ENCODE results near the gene CFAP69. TPM values are rescaled to one million over a fixed set of nuclear protein-coding genes. Genes with fewer than 3 reads are reported as not detected.

CFAP69 gene
- total RNA-seq, 1 experiment from 2014 or later = 4.1 TPM

DNA sequence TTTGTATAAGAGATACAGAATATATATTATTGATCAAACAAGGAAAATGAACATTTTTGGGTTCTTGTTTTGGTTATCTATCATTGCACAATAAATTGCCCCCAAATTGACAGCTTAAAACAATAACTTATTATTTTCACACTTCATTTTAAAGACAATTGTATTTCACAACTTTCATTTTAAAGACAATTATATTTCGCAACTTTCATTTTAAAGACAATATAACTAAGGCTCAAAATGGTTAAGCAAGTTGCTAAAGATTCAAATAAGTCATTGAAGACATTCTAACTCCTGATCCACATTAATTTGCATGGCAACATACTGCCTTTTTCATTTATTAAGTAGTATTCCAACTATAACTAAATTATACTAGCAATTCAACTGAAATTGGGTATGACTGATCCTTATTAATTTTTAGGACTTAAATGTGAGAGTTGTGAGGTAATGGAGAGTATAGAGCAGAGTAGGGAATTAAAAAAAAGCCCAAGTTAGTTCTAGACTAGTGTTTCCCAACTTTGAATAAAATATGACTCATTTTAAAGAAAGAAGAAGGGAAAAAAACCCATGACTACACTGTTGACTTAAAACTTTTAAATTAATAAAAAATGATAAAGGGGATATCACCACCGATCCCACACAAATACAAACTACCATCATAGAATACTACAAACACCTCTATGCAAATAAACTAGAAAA lies 43.3 kb upstream of the CFAP69 start:
- BruUV-seq (replicated peaks) = no TSS peak
- Histone ChIP-seq H3K9me2 (ENCODE audit: insufficient read depth) (no peaks in the 10 kb centered on the region), H3K9ac (ENCODE audit: low read length) (no peak overlapping the region), H3K4me1 (ENCODE audit: control insufficient read depth in 1 of 2, insufficient read depth in 2 of 2, low read length in 2 of 2) (no peaks in the 10 kb centered on the region), H3K4me3 (replicated peaks in 1 of 2; ENCODE audit: low read depth in 1 of 2, low read length in 2 of 2) (no peak overlapping the region), H2AFZ (ENCODE audit: low read depth, low read length, poor library complexity, severe bottlenecking) (no peak overlapping the region), H3K27me3 (ENCODE audit: insufficient read depth, low read length) (no peaks in the 10 kb centered on the region), H3K4me2 (ENCODE audit: low read length) (no peak overlapping the region), H3K27ac (ENCODE audit: low read depth, low read length) (no peak overlapping the region), H3K79me2 (ENCODE audit: insufficient read depth, low read length) (no peaks in the 10 kb centered on the region), H3K36me3 (ENCODE audit: control insufficient read depth in 1 of 2, insufficient read depth in 2 of 2, low read length in 2 of 2) (no peaks in the 10 kb centered on the region), H4K20me1 (ENCODE audit: insufficient read depth) (no peaks in the 10 kb centered on the region), H3K9me3 (ENCODE audit: control insufficient read depth in 1 of 2, insufficient read depth in 1 of 2, low read depth in 1 of 2, low read length in 2 of 2) (no peaks in the 10 kb centered on the region)
- intact Hi-C loops (cut with micrococcal nuclease) = no loop called here
- ATAC-seq (no peak), DNase-seq (ENCODE audit: low read depth, low spot score) (no peak)
- CTCF ChIA-PET = no interaction called here
- POLR2A ChIA-PET = no interaction called here
- TF ChIP-seq SRF (IDR thresholded peaks at IDR 0.05; ENCODE audit: low read depth) (no peak), EZH2phosphoT487 (IDR thresholded peaks at IDR 0.05; ENCODE audit: borderline replicate concordance) (no peak), EGR1 (IDR thresholded peaks at IDR 0.05; ENCODE audit: low read depth) (no peak), EZH2 (IDR thresholded peaks at IDR 0.05) (no peak), FOSL1 (IDR thresholded peaks at IDR 0.05; ENCODE audit: low read depth) (no peak), ELF1 (IDR thresholded peaks at IDR 0.05; ENCODE audit: borderline replicate concordance, low read depth) (no peak), SP1 (IDR thresholded peaks at IDR 0.05; ENCODE audit: low read depth) (no peak)
- TF ChIP-seq, protein P1, sequence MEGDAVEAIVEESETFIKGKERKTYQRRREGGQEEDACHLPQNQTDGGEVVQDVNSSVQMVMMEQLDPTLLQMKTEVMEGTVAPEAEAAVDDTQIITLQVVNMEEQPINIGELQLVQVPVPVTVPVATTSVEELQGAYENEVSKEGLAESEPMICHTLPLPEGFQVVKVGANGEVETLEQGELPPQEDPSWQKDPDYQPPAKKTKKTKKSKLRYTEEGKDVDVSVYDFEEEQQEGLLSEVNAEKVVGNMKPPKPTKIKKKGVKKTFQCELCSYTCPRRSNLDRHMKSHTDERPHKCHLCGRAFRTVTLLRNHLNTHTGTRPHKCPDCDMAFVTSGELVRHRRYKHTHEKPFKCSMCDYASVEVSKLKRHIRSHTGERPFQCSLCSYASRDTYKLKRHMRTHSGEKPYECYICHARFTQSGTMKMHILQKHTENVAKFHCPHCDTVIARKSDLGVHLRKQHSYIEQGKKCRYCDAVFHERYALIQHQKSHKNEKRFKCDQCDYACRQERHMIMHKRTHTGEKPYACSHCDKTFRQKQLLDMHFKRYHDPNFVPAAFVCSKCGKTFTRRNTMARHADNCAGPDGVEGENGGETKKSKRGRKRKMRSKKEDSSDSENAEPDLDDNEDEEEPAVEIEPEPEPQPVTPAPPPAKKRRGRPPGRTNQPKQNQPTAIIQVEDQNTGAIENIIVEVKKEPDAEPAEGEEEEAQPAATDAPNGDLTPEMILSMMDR (IDR thresholded peaks at IDR 0.05 in 2 of 3, conservative IDR thresholded peaks at IDR 0.05 in 1 of 3; ENCODE audit: borderline replicate concordance in 1 of 3, insufficient read depth in 1 of 3, low read depth in 2 of 3, low read length in 2 of 3) = no peak
- RAD21 ChIA-PET (ENCODE audit: low non-redundant PET in 1 of 2, low total read pairs in 2 of 2, uncharacterized antibody in 2 of 2, unreplicated experiment in 2 of 2) = no interaction called here

DNA sequence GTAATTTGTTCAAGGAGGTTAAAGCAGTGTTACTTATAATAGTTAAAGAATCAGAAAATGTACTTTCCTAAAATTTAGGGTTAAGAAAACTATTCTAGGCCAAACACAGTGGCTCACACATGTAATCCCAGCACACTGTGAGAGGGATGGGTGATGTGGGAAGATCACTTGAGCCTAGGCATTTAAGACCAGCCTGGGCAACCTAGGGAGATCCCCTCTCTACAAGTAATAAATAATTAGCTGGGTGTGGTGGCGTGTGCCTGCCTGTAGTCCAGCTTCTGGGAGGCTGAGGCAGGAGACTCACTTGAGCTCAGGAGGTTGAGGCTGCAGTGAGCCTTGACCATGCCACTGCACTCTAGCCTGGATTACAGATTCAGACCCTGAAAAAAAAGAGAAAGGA lies 37.0 kb upstream of the CFAP69 start:
- BruUV-seq (replicated peaks) = no TSS peak
- RAD21 ChIA-PET (ENCODE audit: low non-redundant PET in 1 of 2, low total read pairs in 2 of 2, uncharacterized antibody in 2 of 2, unreplicated experiment in 2 of 2) = no interaction called here
- H3K79me2 ChIP-seq (ENCODE audit: insufficient read depth, low read length) = 0 out of 2 replicates have a peak, but pooled peaks cover 2% of the 10 kb centered on the region
- TF ChIP-seq, protein P2, sequence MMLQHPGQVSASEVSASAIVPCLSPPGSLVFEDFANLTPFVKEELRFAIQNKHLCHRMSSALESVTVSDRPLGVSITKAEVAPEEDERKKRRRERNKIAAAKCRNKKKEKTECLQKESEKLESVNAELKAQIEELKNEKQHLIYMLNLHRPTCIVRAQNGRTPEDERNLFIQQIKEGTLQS (IDR thresholded peaks at IDR 0.05) = no peak
- TF ChIP-seq EZH2phosphoT487 (IDR thresholded peaks at IDR 0.05; ENCODE audit: borderline replicate concordance) = no peak
- no peak for TF ChIP-seq SRF (IDR thresholded peaks at IDR 0.05; ENCODE audit: low read depth)
- TF ChIP-seq, protein P1 (IDR thresholded peaks at IDR 0.05 in 2 of 3, conservative IDR thresholded peaks at IDR 0.05 in 1 of 3; ENCODE audit: borderline replicate concordance in 1 of 3, insufficient read depth in 1 of 3, low read depth in 2 of 3, low read length in 2 of 3) = no peak
- TF ChIP-seq, protein P3, sequence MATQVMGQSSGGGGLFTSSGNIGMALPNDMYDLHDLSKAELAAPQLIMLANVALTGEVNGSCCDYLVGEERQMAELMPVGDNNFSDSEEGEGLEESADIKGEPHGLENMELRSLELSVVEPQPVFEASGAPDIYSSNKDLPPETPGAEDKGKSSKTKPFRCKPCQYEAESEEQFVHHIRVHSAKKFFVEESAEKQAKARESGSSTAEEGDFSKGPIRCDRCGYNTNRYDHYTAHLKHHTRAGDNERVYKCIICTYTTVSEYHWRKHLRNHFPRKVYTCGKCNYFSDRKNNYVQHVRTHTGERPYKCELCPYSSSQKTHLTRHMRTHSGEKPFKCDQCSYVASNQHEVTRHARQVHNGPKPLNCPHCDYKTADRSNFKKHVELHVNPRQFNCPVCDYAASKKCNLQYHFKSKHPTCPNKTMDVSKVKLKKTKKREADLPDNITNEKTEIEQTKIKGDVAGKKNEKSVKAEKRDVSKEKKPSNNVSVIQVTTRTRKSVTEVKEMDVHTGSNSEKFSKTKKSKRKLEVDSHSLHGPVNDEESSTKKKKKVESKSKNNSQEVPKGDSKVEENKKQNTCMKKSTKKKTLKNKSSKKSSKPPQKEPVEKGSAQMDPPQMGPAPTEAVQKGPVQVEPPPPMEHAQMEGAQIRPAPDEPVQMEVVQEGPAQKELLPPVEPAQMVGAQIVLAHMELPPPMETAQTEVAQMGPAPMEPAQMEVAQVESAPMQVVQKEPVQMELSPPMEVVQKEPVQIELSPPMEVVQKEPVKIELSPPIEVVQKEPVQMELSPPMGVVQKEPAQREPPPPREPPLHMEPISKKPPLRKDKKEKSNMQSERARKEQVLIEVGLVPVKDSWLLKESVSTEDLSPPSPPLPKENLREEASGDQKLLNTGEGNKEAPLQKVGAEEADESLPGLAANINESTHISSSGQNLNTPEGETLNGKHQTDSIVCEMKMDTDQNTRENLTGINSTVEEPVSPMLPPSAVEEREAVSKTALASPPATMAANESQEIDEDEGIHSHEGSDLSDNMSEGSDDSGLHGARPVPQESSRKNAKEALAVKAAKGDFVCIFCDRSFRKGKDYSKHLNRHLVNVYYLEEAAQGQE (IDR thresholded peaks at IDR 0.05; ENCODE audit: low read depth) = no peak
- no peak for TF ChIP-seq JUND (IDR thresholded peaks at IDR 0.05)

More for the DNA sequence above, 37.0 kb upstream of the CFAP69 start:
- Histone ChIP-seq H4K20me1 (ENCODE audit: insufficient read depth) (no peaks in the 10 kb centered on the region), H3K9me3 (ENCODE audit: control insufficient read depth in 1 of 2, insufficient read depth in 1 of 2, low read depth in 1 of 2, low read length in 2 of 2) (no peaks in the 10 kb centered on the region), H3K4me2 (ENCODE audit: low read length) (no peak overlapping the region), H3K4me1 (ENCODE audit: control insufficient read depth in 1 of 2, insufficient read depth in 2 of 2, low read length in 2 of 2) (peaks cover 6 to 20% of the 10 kb centered on the region in 2 experiments), H3K4me3 (replicated peaks in 1 of 2; ENCODE audit: low read depth in 1 of 2, low read length in 2 of 2) (no peak overlapping the region), H3K36me3 (ENCODE audit: control insufficient read depth in 1 of 2, insufficient read depth in 2 of 2, low read length in 2 of 2) (no peaks in the 10 kb centered on the region), H2AFZ (ENCODE audit: low read depth, low read length, poor library complexity, severe bottlenecking) (no peak overlapping the region), H3K9me2 (ENCODE audit: insufficient read depth) (no peaks in the 10 kb centered on the region), H3K9ac (ENCODE audit: low read length) (no peak overlapping the region), H3K27me3 (ENCODE audit: insufficient read depth, low read length) (no peaks in the 10 kb centered on the region), H3K27ac (ENCODE audit: low read depth, low read length) (no peak overlapping the region)
- no peak for DNase-seq (ENCODE audit: low read depth, low spot score)
- ATAC-seq = no peak
- intact Hi-C loops (cut with micrococcal nuclease) = no loop called here
- ChIA-PET POLR2A (interaction anchor here (1.6 kb wide), 1 partner anchor 11 kb away, joined by 4 read pairs; no protein-coding TSS in a partner anchor), CTCF (no interaction called here)
